Measurements from ENCODE around the gene ZNF117.
"Not testable (repeated sequence)": the region's sequence is repeated elsewhere in the genome, so short reads cannot be mapped to it uniquely, and the experiment has no call there.

ZNF117 gene

GRCh38 chr7:64928252-64929187 lies 62.3 kb downstream of the ZNF117 start:
- not testable (repeated sequence) for DNase-seq (ENCODE audit: extremely low read depth in 1 of 2, low read depth in 1 of 2)
